Kidney (tissue), 14 donors: ENCODE data around the gene SLC9C1. TPM values are rescaled to one million over a fixed set of nuclear protein-coding genes. Genes with fewer than 3 reads are reported as not detected.

Experiments used
- DNase-seq, 5 donors: peaks; one replicate each; pipeline ENCODE4 v3.0.0-alpha.2; 2013 to 2020
- FAIRE-seq: peaks from 2 replicates; lab custom pipeline; 2012; peaks lifted over from hg19 to GRCh38; lab: Jason Lieb, UNC
- H3K27ac ChIP-seq, 2 donors: one replicate each; pipeline ENCODE4 v1.7.0; 2013; ENCODE audit warnings: low read depth in 2 of 2, low read length in 2 of 2, inconsistent platforms in 1 of 2
- H3K27me3 ChIP-seq: one replicate; pipeline ENCODE4 v1.7.1; 2013; ENCODE audit warnings: low read length, inconsistent platforms; ENCODE audit not compliant: control insufficient read depth, insufficient read depth
- H3K36me3 ChIP-seq, 3 donors: one replicate each; pipeline versions ENCODE4 v1.7.0 to v1.7.1; 2013; ENCODE audit warnings: low read length in 3 of 3, control low read depth in 1 of 3, inconsistent platforms in 1 of 3; ENCODE audit not compliant: insufficient read depth in 3 of 3, control insufficient read depth in 2 of 3
- H3K4me1 ChIP-seq, 3 donors: one replicate each; pipeline versions ENCODE4 v1.7.0 to v1.7.1; 2013; ENCODE audit warnings: low read length in 3 of 3, inconsistent platforms in 1 of 3, low read depth in 1 of 3; ENCODE audit not compliant: control insufficient read depth in 2 of 3, insufficient read depth in 2 of 3
- H3K4me3 ChIP-seq, 3 donors: one replicate each; pipeline versions ENCODE4 v1.7.0 to v1.8.1; 2013; ENCODE audit warnings: low read length in 3 of 3, control low read depth in 1 of 3, inconsistent platforms in 1 of 3
- H3K9ac ChIP-seq, 3 donors: one replicate each; pipeline versions ENCODE4 v1.7.0 to v1.7.1; 2013; ENCODE audit warnings: low read length in 3 of 3, control low read depth in 1 of 3, inconsistent platforms in 1 of 3
- H3K9me3 ChIP-seq, 3 donors: one replicate each; pipeline versions ENCODE4 v1.7.0 to v1.7.1; 2013; ENCODE audit warnings: low read length in 3 of 3, control low read depth in 1 of 3, inconsistent platforms in 1 of 3; ENCODE audit not compliant: control insufficient read depth in 2 of 3, insufficient read depth in 1 of 3
- CTCF ChIP-seq: IDR thresholded peaks from 3 replicates; pipeline ENCODE4 v1.5.1; 2012; ENCODE audit warnings: mild to moderate bottlenecking, moderate library complexity, borderline replicate concordance; ENCODE audit not compliant: insufficient read depth; ENCODE audit errors: extremely low read depth
- intact Hi-C: fragments of 100-400 bp; cut with DNase I; formaldehyde crosslinking; loops from one replicate; pipeline ENCODE4 v1.11.1; 2022
- polyA plus RNA-seq: library from polyadenylated mRNA; stranded (reverse); fragments of 350-450 nt; fragmentation: Illumina TruSeq; extraction: RNeasy Lipid Tissue Mini Kit (QIAGEN cat#74804); gene quantifications from one replicate; pipeline ENCODE4 v1.2.3, GENCODE V29; 2014; ENCODE audit warnings: low read depth, low replicate concordance; ENCODE audit not compliant: insufficient read depth
- total RNA-seq: library from RNA; stranded (reverse); fragmentation: NEBNext Ultra II Directional; extraction: Animal tissue kit (Norgen Biotek cat#: 25700); gene quantifications from one replicate; pipeline ENCODE4 v1.2.1, GENCODE V29; 2021
- donor health status: control.
- donor health status: control.
- donor health status: control.
- donor health status: control.
- donor health status: control.
- donor health status: DM: yes; HTN: yes; CAD: no.
- donor health status: Normal renal cell carcinoma (clear cell type).

Gene SLC9C1
- total and polyA plus RNA-seq, 2 donors from 2014 or later: 0.09 to 1.2 TPM

- peaks cover 0 to 6% (median 3%) of the 10 kb centered on the region in 3 donors for H3K4me1 ChIP-seq
- no peak for FAIRE-seq
- TF ChIP-seq CTCF: no peak
- peak in 1 of 5 donors; percentile 57 for DNase-seq
- no peak overlapping the region for H3K9ac ChIP-seq
- no peak overlapping the region for H3K27ac ChIP-seq
- intact Hi-C loops: no loop called here
- no peak overlapping the region for H3K4me3 ChIP-seq
- no peaks in the 10 kb centered on the region for H3K27me3 ChIP-seq
- no peaks in the 10 kb centered on the region for H3K9me3 ChIP-seq
- H3K36me3 ChIP-seq: no peaks in the 10 kb centered on the region
Measured at GRCh38 chr3:112306825-112307224, 12.8 kb upstream of the SLC9C1 start.

DNA sequence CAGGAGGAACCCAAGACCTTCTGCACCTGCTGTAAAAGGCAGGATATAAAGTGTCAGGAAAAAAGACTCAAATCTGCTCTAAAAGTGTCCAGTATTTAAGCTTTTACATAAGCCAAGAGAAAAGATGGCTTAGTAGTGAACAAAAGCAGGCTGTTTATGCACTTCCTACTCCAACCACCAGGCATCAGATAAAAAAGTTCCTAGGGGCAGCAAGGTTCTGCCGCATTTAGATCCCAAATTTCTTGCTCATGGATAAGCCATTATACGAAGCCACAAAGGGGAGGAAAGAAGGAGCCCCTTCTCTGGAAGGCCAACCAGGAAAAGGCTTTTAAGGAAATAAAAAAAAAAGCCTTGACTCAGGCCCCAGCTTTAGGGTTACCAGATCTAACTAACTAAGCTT, 10.6 kb upstream of the SLC9C1 start:
- H3K9me3 ChIP-seq: no peaks in the 10 kb centered on the region
- H3K9ac ChIP-seq: peak overlapping the region in 1 of 3 donors; percentile 42
- no peaks in the 10 kb centered on the region for H3K36me3 ChIP-seq
- peaks cover 0 to 6% (median 3%) of the 10 kb centered on the region in 3 donors for H3K4me1 ChIP-seq
- FAIRE-seq: no peak
- H3K27me3 ChIP-seq: no peaks in the 10 kb centered on the region
- intact Hi-C loops: no loop called here
- H3K4me3 ChIP-seq: peak overlapping the region in 2 of 3 donors; percentile 44 to 79
- no peak for TF ChIP-seq CTCF
- DNase-seq: peak in 2 of 5 donors; percentile 46 to 61
- H3K27ac ChIP-seq: no peak overlapping the region

GRCh38 chr3:112303764-112304325, 9.8 kb upstream of the SLC9C1 start:
- DNase-seq (peak in 4 of 5 donors; percentile 52 to 89 (median 75)), FAIRE-seq (no peak)
- Histone ChIP-seq H3K4me1 (peaks cover 0 to 6% (median 3%) of the 10 kb centered on the region in 3 donors), H3K27me3 (no peaks in the 10 kb centered on the region), H3K27ac (no peak overlapping the region), H3K36me3 (no peaks in the 10 kb centered on the region), H3K9ac (peak overlapping the region; percentile 42 to 66 (median 43)), H3K9me3 (no peaks in the 10 kb centered on the region), H3K4me3 (peak overlapping the region; percentile 44 to 83 (median 79))
- no peak for TF ChIP-seq CTCF
- intact Hi-C loops: no loop called here
